ENCODE measurements around the gene ADAM19. TPM values are rescaled to one million over a fixed set of nuclear protein-coding genes. Genes with fewer than 3 reads are reported as not detected.

Gene ADAM19
- total and polyA plus RNA-seq, 2 of the 4 experiments (the other 2 are of a cell fraction): 35.5 to 49.2 TPM

DNA sequence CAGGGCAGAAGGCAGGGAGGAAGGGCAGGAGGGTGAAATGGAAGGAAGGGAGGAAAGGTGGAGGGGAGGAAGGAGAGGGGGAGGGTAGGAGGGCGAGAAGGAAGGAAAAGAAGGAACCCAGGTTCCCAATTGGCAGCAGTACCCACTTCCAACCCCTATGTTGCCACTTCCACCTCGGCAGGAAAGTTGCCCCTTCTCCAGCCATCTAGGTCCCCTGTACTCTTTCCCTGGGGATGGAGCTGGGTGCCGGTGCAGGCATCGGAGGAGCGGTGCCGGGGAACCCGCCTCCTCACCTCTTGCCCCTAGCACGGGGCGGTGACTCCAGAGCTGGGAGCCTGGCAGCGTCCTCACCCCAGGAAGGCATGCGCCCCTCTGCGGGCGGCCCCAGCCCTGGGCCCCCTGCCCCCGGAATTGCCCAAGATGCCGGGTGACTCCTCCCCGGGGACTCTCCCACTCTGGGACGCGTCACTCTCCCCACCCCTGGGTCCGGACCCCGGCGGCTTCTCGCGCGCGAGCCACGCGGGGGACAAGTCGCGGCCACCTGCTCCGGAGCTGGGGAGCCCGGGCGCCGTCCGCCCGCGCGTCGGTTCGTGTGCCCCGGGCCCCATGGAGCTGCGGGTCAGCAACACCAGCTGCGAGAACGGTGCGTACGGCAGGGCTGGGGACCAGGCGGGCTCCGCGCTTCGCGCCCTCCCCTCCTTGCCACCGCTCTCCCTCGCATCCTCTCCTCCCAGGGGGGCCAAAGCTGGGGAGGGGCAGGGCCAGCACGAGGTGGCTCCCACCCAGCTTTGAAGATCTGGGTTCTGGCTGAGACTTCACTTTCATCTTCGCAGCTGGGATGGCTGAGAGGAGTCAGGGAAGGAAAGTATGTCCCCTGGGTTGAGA, 115.6 kb downstream of the ADAM19 start, which contains the start of gene NIPAL4:
Gene NIPAL4 (plus strand): TSS at position 499 of the 885 bp plus-strand sequence. CDS start 108 bp downstream, at position 607.
- Histone ChIP-seq H3K4me2 (ENCODE audit: low read depth, low read length) (peak within 1 kb of the TSS; percentile 56), H3K14ac (replicated peaks; ENCODE audit: low read depth, low read length) (0 out of 2 replicates have a peak within 1 kb of the TSS, but pooled peaks have one; percentile 14), H3K27me3 (ENCODE audit: control insufficient read depth, insufficient read depth, low read length) (peaks cover 5% of the 10 kb centered on the region; the same call in 1 of the 2 replicates), H2BK20ac (ENCODE audit: low read depth, low read length) (no peak within 1 kb of the TSS; the same call in 1 of the 2 replicates), H3K9me3 (ENCODE audit: control insufficient read depth, insufficient read depth, low read length) (no peaks in the 10 kb centered on the region), H2BK5ac (ENCODE audit: low read depth, low read length, poor library complexity, severe bottlenecking) (no peak within 1 kb of the TSS), H4K91ac (ENCODE audit: insufficient read depth, low read depth, low read length) (no peak within 1 kb of the TSS), H2BK120ac (ENCODE audit: low read depth, low read length) (peak within 1 kb of the TSS; percentile 18; the same call in 1 of the 2 replicates), H2AFZ (replicated peaks; ENCODE audit: low read length, poor library complexity) (peak within 1 kb of the TSS; percentile 82), H3K18ac (ENCODE audit: low read depth, low read length) (no peak within 1 kb of the TSS), H3K56ac (ENCODE audit: extremely low read depth, insufficient read depth, low read length) (no peak within 1 kb of the TSS), H2BK15ac (ENCODE audit: low read depth, low read length) (no peak within 1 kb of the TSS; the same call in 2 of the 3 replicates), H3K9ac (ENCODE audit: low read depth, low read length) (peak within 1 kb of the TSS; percentile 12), H4K5ac (ENCODE audit: low read depth, low read length) (no peak within 1 kb of the TSS), H4K8ac (ENCODE audit: low read depth in 2 of 2, low read length in 2 of 2) (no peak within 1 kb of the TSS; a peak in 1 of 4 replicates), H3K4ac (ENCODE audit: low read depth, low read length) (0 out of 2 replicates have a peak within 1 kb of the TSS, but pooled peaks have one; percentile 8), H3K9me1 (ENCODE audit: insufficient read depth, low read length) (peaks cover 16% of the 10 kb centered on the region), H3K27ac (ENCODE audit: insufficient read depth, low read length) (no peak within 1 kb of the TSS; the same call in 1 of the 2 replicates), H3K4me3 (ENCODE audit: insufficient read depth, low read depth, low read length) (peak within 1 kb of the TSS; percentile 49), H3K36me3 (ENCODE audit: control insufficient read depth, insufficient read depth, low read length) (no peaks in the 10 kb centered on the region), H3K23ac (ENCODE audit: low read depth, low read length) (peak within 1 kb of the TSS; percentile 39), H2AK5ac (ENCODE audit: low read depth, low read length) (peak within 1 kb of the TSS; percentile 35; the same call in 1 of the 2 replicates), H4K20me1 (ENCODE audit: insufficient read depth, low read length) (no peaks in the 10 kb centered on the region), H3K79me1 (ENCODE audit: low read depth in 1 of 2, low read length in 2 of 2) (no peaks in the 10 kb centered on the region), H2AK9ac (replicated peaks; ENCODE audit: low read depth, low read length, poor library complexity) (peak within 1 kb of the TSS; percentile 33), H3K4me1 (ENCODE audit: control insufficient read depth, insufficient read depth, low read length) (peaks cover 9% of the 10 kb centered on the region)
- intact Hi-C loops (cut with micrococcal nuclease) (loop anchor here (5.0 kb wide), 1 partner anchor 73 kb away; no protein-coding TSS in a partner anchor), dilution Hi-C loops (cut with HindIII; ENCODE audit: low sequenced_read_pairs, unreplicated experiment) (no loop called here), in situ Hi-C loops (cut with MboI; ENCODE audit: low sequenced_read_pairs) (no loop called here)
- ChIA-PET POLR2A (ENCODE audit: unreplicated experiment) (no interaction called here), CTCF (interaction anchor here (1.0 to 1.1 kb wide), 2 partner anchors 12 to 13 kb away, joined by 4 read pairs; no protein-coding TSS in a partner anchor)
- WGBS, 2 experiments (ENCODE audit: extremely low coverage in 2 of 2, insufficient read length in 1 of 2): 7% methylated on average over 25 of the region's 54 CpGs; no CpG with 5 or more reads in 1 of the 2 experiments
- TF ChIP-seq FOS (IDR thresholded peaks at IDR 0.05; ENCODE audit: low read depth, low read length): no peak
- no peak for TF ChIP-seq CHD1 (IDR thresholded peaks at IDR 0.05; ENCODE audit: low read depth, low read length)
- TF ChIP-seq, protein P1, sequence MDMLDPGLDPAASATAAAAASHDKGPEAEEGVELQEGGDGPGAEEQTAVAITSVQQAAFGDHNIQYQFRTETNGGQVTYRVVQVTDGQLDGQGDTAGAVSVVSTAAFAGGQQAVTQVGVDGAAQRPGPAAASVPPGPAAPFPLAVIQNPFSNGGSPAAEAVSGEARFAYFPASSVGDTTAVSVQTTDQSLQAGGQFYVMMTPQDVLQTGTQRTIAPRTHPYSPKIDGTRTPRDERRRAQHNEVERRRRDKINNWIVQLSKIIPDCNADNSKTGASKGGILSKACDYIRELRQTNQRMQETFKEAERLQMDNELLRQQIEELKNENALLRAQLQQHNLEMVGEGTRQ (IDR thresholded peaks at IDR 0.05; ENCODE audit: low read depth, low read length): no peak
- no peak for TF ChIP-seq CEBPB (IDR thresholded peaks at IDR 0.05; ENCODE audit: low read depth, low read length)
- TF ChIP-seq, protein P2, sequence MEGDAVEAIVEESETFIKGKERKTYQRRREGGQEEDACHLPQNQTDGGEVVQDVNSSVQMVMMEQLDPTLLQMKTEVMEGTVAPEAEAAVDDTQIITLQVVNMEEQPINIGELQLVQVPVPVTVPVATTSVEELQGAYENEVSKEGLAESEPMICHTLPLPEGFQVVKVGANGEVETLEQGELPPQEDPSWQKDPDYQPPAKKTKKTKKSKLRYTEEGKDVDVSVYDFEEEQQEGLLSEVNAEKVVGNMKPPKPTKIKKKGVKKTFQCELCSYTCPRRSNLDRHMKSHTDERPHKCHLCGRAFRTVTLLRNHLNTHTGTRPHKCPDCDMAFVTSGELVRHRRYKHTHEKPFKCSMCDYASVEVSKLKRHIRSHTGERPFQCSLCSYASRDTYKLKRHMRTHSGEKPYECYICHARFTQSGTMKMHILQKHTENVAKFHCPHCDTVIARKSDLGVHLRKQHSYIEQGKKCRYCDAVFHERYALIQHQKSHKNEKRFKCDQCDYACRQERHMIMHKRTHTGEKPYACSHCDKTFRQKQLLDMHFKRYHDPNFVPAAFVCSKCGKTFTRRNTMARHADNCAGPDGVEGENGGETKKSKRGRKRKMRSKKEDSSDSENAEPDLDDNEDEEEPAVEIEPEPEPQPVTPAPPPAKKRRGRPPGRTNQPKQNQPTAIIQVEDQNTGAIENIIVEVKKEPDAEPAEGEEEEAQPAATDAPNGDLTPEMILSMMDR (conservative IDR thresholded peaks at IDR 0.05; ENCODE audit: low read depth, low read length): no peak
- TF ChIP-seq RFX5 (IDR thresholded peaks at IDR 0.05; ENCODE audit: low read depth, low read length): no peak
- no peak for TF ChIP-seq RAD21 (IDR thresholded peaks at IDR 0.05; ENCODE audit: low read length)
- peak; percentile 58; the same call in 1 of the 2 replicates for TF ChIP-seq MAZ (IDR thresholded peaks at IDR 0.05; ENCODE audit: borderline replicate concordance, low read depth, low read length)
- TF ChIP-seq BHLHE40 (IDR thresholded peaks at IDR 0.05; ENCODE audit: low read depth, low read length): 0 out of 2 replicates have a peak, but pooled peaks have one; percentile 7
- no peak for TF ChIP-seq RCOR1 (IDR thresholded peaks at IDR 0.05; ENCODE audit: insufficient replicate concordance, low read length)
- ATAC-seq (ENCODE audit: low read depth): peak; percentile 50
- BruUV-seq (replicated peaks): no TSS peak
- DNase-seq: no peak
